Fibroblast of villous mesenchyme (primary cell): ENCODE data around the gene AIFM2. TPM values are rescaled to one million over a fixed set of nuclear protein-coding genes. Genes with fewer than 3 reads are reported as not detected.

ENCODE experiments used
- DNase-seq: peaks from one replicate; pipeline ENCODE4 v3.0.0-alpha.2; 2010; ENCODE audit warnings: low read depth
- H3K4me3 ChIP-seq: 2 replicates; pipeline ENCODE4 v1.5.1; 2011; ENCODE audit warnings: low read depth, mild to moderate bottlenecking, low read length
- total RNA-seq: library from RNA; depleted of rRNA; stranded (reverse); fragments of >200 nt; gene quantifications from 2 replicates; pipeline ENCODE4 v1.2.3, GENCODE V29; 2012
- TF ChIP-seq, protein P1 (sequence below): IDR thresholded peaks from 2 replicates; pipeline ENCODE4 v1.5.1; 2012; ENCODE audit warnings: low read depth, mild to moderate bottlenecking, low read length; ENCODE audit not compliant: insufficient read depth

Gene AIFM2
- total RNA-seq, 1 donor: 7.8 TPM

DNA sequence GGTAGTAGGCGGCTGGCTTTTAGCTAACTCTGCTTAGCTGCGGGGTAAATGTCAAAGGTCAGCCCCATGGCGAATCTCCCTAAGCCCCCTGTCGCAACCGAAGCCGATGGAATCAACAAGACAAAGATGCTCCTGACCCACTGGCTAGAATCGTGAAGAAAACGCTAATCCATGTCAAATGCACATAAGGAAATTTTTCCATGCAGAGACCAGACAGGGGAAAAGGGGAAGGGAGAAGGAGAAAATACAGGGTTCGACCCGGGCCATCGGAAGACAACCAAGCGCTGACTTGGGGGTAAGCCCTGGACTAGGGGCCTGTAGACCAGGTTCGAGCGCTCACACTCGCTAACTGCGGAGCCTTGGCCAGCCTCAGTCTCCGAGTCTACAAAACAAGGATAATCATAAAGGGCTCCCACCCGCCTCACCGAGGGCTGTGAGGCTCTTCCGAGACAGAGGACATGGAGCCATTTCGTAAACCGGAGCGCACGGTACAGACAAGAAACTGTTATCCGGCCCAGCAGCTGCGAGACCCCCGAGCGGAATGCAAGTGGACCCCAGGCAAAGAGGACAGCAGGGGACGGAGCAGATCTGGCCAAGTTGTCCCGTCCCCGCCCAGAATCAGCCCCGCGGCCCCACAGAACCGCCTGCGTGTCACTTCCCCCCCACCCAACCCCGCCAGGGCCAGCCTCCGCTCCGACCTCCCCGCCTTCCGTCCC, 37.2 kb upstream of the AIFM2 start:
- peak; percentile 76 for DNase-seq
- TF ChIP-seq, protein P1, sequence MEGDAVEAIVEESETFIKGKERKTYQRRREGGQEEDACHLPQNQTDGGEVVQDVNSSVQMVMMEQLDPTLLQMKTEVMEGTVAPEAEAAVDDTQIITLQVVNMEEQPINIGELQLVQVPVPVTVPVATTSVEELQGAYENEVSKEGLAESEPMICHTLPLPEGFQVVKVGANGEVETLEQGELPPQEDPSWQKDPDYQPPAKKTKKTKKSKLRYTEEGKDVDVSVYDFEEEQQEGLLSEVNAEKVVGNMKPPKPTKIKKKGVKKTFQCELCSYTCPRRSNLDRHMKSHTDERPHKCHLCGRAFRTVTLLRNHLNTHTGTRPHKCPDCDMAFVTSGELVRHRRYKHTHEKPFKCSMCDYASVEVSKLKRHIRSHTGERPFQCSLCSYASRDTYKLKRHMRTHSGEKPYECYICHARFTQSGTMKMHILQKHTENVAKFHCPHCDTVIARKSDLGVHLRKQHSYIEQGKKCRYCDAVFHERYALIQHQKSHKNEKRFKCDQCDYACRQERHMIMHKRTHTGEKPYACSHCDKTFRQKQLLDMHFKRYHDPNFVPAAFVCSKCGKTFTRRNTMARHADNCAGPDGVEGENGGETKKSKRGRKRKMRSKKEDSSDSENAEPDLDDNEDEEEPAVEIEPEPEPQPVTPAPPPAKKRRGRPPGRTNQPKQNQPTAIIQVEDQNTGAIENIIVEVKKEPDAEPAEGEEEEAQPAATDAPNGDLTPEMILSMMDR: no peak
- peak overlapping the region; percentile 82 for H3K4me3 ChIP-seq

DNA sequence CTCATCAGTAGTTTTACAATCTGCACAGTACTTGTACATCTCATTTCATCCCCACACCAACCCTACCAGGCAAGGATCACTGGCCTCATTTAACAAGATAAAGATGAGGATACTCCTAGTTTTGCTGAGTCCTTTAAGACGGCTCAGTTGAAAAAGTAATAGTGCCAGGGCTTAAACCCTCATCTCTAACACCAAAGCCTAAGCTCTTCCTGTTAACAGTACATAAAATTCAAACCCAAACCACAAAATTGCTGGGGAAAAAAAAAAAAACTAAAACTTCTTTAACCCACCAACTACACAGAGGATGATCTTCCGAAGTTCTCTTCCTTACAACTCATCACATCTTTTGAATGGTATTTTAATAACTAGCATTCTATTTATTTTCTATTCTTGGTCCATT, 36.4 kb upstream of the AIFM2 start:
- peak; percentile 77 for DNase-seq
- TF ChIP-seq, protein P1: no peak
- H3K4me3 ChIP-seq: peak overlapping the region; percentile 82

- no peak for DNase-seq
- H3K4me3 ChIP-seq: no peak overlapping the region
- TF ChIP-seq, protein P1: no peak
Measured at GRCh38 chr10:70167246-70167645, 34.6 kb upstream of the AIFM2 start.

DNA sequence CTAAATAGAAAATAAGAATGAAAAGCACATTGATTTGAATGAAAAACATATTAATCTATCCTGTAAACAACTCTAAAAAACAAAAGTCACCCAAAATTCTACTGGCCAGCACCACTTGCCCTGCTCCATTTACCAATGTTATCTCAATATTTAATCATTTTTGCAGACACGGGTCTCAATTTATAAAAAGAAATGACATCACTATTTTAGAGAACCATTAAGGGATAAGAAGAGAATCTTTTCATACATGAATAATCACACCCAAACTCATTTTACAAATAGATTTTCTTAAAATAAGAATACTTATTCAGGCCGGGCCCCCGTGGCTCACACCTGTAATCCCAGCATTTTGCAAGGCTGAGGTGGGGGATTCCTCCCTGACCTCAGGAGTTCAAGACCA, 33.8 kb upstream of the AIFM2 start:
- H3K4me3 ChIP-seq: no peak overlapping the region
- TF ChIP-seq, protein P1: no peak
- no peak for DNase-seq

GRCh38 chr10:70164163-70164562, 31.5 kb upstream of the AIFM2 start:
- no peak overlapping the region for H3K4me3 ChIP-seq
- TF ChIP-seq, protein P1: no peak
- DNase-seq: no peak

GRCh38 chr10:70163448-70163847, 30.8 kb upstream of the AIFM2 start:
- no peak for DNase-seq
- TF ChIP-seq, protein P1: no peak
- H3K4me3 ChIP-seq: no peak overlapping the region

GRCh38 chr10:70162892-70163201, 30.2 kb upstream of the AIFM2 start:
- DNase-seq: peak; percentile 51
- H3K4me3 ChIP-seq: no peak overlapping the region
- TF ChIP-seq, protein P1: no peak
